Inflammatory macrophage treated with lipopolysaccharide for 4 hours (primary cell): ENCODE results near the gene SEZ6L.

Experiments used
- DNase-seq: peaks from one replicate; pipeline ENCODE4 v3.0.0-alpha.2; 2020

Gene SEZ6L

GRCh38 chr22:26169315-26170111 lies at the start of gene SEZ6L:
SEZ6L (plus strand) TSS chr22:26169462; CDS start chr22:26169670, 208 bp downstream.
- DNase-seq = peak; percentile 20

- DNase-seq = peak; percentile 11
Observed at GRCh38 chr22:26122920-26123468, 46.3 kb upstream of the SEZ6L start.

- no peak for DNase-seq
Observed at GRCh38 chr22:26124991-26125725, 44.1 kb upstream of the SEZ6L start.

GRCh38 chr22:26127126-26127525 lies 42.1 kb upstream of the SEZ6L start:
- DNase-seq = no peak

GRCh38 chr22:26127556-26127955 lies 41.7 kb upstream of the SEZ6L start:
- DNase-seq = no peak

- no peak for DNase-seq
Observed at GRCh38 chr22:26131589-26132154, 37.6 kb upstream of the SEZ6L start.

GRCh38 chr22:26134654-26135330 lies 34.5 kb upstream of the SEZ6L start:
- no peak for DNase-seq

- DNase-seq = no peak
Observed at GRCh38 chr22:26135806-26136205, 33.5 kb upstream of the SEZ6L start.

GRCh38 chr22:26139310-26139709 lies 30.0 kb upstream of the SEZ6L start:
- DNase-seq = no peak

- no peak for DNase-seq
Observed at GRCh38 chr22:26141831-26142230, 27.4 kb upstream of the SEZ6L start.

- no peak for DNase-seq
Observed at GRCh38 chr22:26143806-26144325, 25.4 kb upstream of the SEZ6L start.

GRCh38 chr22:26159886-26160285 lies 9.4 kb upstream of the SEZ6L start:
- DNase-seq = no peak

- DNase-seq = no peak
Observed at GRCh38 chr22:26161746-26162145, 7.5 kb upstream of the SEZ6L start.

- DNase-seq = peak; percentile 27
Observed at GRCh38 chr22:26162926-26163325, 6.3 kb upstream of the SEZ6L start.

GRCh38 chr22:26164174-26164573 lies 5.1 kb upstream of the SEZ6L start:
- DNase-seq = no peak

- peak; percentile 11 for DNase-seq
Observed at GRCh38 chr22:26168330-26168851, 871 bp upstream of the SEZ6L start.

GRCh38 chr22:26168939-26169314 lies 335 bp upstream of the SEZ6L start:
- no peak for DNase-seq

GRCh38 chr22:26170112-26170492 lies 840 bp downstream of the SEZ6L start:
- no peak for DNase-seq

GRCh38 chr22:26170795-26171580 lies 1.7 kb downstream of the SEZ6L start:
- no peak for DNase-seq

GRCh38 chr22:26172389-26172990 lies 3.2 kb downstream of the SEZ6L start:
- DNase-seq = peak; percentile 41

GRCh38 chr22:26174280-26174679 lies 5.0 kb downstream of the SEZ6L start:
- no peak for DNase-seq
